LNCAP (cell line): ENCODE measurements around the gene FER1L5.

ENCODE experiments used
- TF ChIP-seq, protein P1 (sequence below): fragments of 450-650 bp; IDR thresholded peaks from 2 replicates; pipeline ENCODE4 v1.5.1; 2017; ENCODE audit warnings: mild to moderate bottlenecking

The FER1L5 gene

DNA sequence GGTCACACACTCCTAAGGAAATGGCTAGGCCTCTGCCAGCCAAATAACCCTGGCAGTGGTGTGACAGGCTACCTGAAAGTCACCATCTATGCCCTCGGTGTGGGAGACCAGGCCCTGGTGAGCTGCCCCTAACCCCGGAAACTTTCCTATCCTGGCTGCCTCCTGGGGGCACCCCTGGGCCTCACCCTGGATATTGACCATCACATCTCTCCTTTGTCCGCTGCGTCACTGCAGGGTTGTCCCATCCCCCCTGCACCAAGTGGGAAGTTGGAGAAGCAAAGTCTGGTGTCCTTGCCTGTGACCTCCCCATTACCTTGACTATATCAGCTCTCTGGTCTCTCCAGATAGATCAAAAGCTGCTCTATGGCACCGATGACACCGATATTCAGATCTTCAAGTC, 18.8 kb downstream of the FER1L5 start:
- TF ChIP-seq, protein P1, sequence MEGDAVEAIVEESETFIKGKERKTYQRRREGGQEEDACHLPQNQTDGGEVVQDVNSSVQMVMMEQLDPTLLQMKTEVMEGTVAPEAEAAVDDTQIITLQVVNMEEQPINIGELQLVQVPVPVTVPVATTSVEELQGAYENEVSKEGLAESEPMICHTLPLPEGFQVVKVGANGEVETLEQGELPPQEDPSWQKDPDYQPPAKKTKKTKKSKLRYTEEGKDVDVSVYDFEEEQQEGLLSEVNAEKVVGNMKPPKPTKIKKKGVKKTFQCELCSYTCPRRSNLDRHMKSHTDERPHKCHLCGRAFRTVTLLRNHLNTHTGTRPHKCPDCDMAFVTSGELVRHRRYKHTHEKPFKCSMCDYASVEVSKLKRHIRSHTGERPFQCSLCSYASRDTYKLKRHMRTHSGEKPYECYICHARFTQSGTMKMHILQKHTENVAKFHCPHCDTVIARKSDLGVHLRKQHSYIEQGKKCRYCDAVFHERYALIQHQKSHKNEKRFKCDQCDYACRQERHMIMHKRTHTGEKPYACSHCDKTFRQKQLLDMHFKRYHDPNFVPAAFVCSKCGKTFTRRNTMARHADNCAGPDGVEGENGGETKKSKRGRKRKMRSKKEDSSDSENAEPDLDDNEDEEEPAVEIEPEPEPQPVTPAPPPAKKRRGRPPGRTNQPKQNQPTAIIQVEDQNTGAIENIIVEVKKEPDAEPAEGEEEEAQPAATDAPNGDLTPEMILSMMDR, result no peak

DNA sequence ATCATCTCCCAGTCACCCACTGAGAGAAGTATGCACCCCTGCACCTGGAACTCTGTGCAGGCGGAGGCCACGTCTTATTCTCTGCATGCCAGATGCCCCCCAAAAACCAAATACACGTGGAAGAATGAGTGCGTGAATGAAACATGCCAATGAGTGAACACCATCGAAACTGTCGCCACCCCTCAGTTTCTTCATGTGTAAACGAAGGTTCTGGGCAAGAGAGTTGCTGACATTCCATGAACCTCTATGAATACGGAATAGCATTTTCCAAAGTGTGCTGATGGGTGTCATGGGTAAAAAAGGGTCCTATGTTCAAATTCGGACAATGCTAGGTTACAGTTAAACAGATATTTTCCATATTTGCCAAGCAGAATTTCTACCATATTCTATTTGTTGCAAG, 19.8 kb downstream of the FER1L5 start:
- TF ChIP-seq, protein P1, result no peak

DNA sequence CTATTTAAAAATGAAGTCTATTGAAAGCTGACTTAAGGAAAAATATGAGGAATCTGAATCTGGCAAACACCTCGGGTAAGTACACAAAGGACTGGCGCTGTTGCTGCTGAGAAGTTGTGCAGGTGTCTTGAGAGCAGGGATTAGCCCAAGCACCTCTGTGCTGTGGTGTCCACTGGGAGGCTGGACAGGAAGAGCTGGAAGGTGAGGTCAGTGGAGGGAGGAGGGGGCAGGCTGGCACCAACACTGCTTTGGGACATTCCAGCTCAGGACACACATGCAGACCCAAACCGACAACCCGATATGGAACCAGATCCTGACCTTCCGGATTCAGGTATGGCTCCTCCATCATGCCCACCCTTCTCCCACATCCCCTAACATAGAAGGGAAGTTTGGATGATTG, 20.6 kb downstream of the FER1L5 start:
- TF ChIP-seq, protein P1, result no peak

DNA sequence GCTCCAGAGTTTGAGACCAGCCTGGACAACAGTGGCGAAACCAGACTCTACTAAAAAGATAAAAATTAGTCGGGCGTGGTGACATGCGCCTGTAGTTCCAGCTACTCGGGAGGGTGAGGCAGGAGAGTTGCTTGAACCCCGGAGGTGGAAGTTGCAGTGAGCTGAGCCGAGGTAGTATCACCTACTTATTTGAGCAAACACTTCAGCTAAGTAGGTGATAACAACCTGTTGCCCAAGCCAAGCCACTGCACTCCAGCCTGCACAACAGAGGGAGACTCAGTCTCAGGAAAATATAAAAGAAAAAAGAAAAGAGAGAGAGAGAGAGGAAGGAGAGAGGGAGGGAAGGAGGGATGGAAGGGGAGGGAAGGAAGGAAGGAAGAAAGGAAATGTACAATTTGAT, 21.3 kb downstream of the FER1L5 start:
- TF ChIP-seq, protein P1, result no peak

DNA sequence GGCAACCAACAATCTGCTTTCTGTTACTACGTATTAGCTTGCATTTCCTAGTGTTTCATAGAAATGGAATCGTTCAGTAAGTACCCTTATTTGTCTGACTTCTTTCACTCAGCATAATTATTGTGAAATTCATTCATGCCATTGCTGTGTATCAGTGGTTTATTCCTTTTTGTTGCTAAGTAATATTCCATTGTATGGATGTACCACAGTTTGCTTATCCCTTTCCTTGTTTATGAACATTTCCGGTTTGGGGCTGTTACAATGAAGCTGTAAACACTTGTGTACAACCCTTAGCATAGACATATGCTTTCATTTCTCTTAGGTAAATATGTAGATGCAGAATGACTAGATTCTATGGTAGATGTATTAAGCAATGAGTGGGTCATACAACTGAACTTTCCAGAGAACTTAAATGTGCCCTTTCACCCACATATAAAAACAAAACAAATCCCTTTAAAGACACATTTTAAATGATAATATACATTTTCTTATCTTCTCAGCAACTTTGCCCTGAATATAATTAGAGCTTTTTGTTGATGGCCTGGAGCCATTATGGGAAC, 21.9 kb downstream of the FER1L5 start:
- TF ChIP-seq, protein P1, result no peak

DNA sequence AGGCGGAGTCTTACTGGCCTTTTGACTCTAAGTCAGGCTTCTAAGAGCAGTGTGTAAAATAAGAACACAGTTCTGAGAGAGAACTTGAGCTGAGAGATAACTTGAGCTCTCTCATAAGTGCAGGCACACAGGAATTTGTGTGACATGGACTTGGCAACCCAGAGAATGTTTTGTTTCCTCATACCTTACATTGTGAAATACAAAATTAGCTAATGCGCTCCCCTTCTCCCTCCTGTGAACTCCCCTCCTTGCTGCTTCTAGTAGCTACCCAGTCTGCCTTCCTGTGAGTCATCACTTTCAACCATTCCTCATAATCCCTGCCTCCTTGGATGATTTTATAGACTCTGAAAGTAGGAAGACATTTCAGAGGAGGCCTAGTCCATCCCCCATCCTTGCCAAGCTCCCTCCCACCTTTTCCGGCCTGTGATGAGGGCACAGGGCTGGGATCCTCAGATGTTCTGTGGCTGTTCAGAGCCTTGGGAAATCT, 22.6 kb downstream of the FER1L5 start:
- TF ChIP-seq, protein P1, result no peak

DNA sequence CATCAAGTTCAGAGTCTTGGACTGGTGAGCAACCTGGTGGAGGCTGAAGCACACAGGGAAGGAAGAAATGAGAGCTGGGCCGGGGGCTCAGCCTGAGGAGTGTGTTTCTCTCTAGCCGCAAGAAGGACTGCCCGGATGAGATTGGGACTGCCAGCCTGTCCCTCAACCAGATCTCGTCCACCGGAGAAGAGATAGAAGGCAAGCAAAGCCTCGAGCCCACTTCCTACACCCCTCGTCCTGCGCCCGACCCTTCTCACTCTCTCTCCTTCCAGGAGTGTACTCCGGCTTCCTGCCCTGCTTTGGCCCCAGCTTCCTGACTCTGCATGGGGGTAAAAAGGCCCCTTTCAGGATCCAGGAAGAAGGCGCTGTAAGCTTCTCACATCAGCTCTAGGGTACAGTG, 26.2 kb downstream of the FER1L5 start:
- TF ChIP-seq, protein P1, result no peak

DNA sequence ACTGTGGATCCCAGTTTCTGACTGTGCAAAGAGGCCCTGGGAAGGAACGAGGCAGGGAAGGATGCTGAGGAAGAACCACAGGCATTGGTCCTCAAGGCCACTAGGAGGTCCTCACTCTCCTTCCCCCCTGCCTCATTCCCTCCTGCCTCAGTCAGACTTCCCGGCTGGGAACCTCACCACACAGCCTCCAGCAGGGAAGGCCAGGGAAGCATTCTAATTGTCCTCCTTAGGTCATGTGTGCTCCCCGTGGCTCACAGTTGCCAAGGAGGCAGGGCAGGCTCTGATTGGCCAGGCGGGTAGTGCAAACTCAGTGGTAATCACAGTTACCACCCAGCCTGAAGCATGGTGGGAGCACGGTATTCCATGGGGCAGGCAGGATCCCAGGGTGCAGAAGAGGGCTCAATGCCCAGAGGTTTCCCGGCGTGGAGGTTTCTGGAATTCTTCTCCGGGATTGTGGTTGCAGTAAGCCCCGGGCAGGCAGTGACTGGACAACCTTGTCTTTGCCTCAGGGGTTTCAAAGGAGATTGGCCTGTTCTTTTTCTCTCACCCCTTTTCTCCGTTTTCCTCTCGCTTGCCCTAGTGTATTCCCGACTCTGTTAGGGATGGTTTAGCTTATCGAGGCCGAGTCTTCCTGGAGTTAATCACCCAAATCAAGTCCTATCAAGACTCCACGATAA, 27.1 kb downstream of the FER1L5 start:
- TF ChIP-seq, protein P1, result no peak
